Measurements from ENCODE around the gene LTBP3.

The LTBP3 gene

GRCh38 chr11:65553301-65554001 is 4.7 kb downstream of the LTBP3 start:
- DNase-seq (ENCODE audit: low read depth), result no peak

GRCh38 chr11:65552388-65552951 is 5.7 kb downstream of the LTBP3 start:
- no peak for DNase-seq (ENCODE audit: low read depth)

GRCh38 chr11:65551572-65552387 is 6.4 kb downstream of the LTBP3 start:
- no peak for DNase-seq (ENCODE audit: low read depth)

GRCh38 chr11:65549096-65549495 is 9.1 kb downstream of the LTBP3 start:
- DNase-seq (ENCODE audit: low read depth), result no peak

- DNase-seq (ENCODE audit: low read depth), result no peak
Measured at GRCh38 chr11:65548395-65548794, 9.8 kb downstream of the LTBP3 start.

GRCh38 chr11:65547446-65548125 is 10.6 kb downstream of the LTBP3 start:
- no peak for DNase-seq (ENCODE audit: low read depth)

GRCh38 chr11:65546217-65546958 is 11.8 kb downstream of the LTBP3 start:
- no peak for DNase-seq (ENCODE audit: low read depth)

GRCh38 chr11:65545853-65546216 is 12.3 kb downstream of the LTBP3 start:
- no peak for DNase-seq (ENCODE audit: low read depth)

GRCh38 chr11:65542738-65543390 is 15.3 kb downstream of the LTBP3 start:
- DNase-seq (ENCODE audit: low read depth), result no peak

- DNase-seq (ENCODE audit: low read depth), result no peak
Measured at GRCh38 chr11:65541093-65541982, 16.8 kb downstream of the LTBP3 start.

- peak; percentile 73 for DNase-seq (ENCODE audit: low read depth)
Measured at GRCh38 chr11:65540290-65541092, 17.7 kb downstream of the LTBP3 start.

- DNase-seq (ENCODE audit: low read depth), result no peak
Measured at GRCh38 chr11:65539744-65540289, 18.3 kb downstream of the LTBP3 start.

- DNase-seq (ENCODE audit: low read depth), result no peak
Measured at GRCh38 chr11:65538915-65539743, 19.0 kb downstream of the LTBP3 start.

- DNase-seq (ENCODE audit: low read depth), result no peak
Measured at GRCh38 chr11:65538232-65538914, 19.8 kb downstream of the LTBP3 start.

GRCh38 chr11:65537620-65538231 is 20.4 kb downstream of the LTBP3 start:
- no peak for DNase-seq (ENCODE audit: low read depth)

GRCh38 chr11:65537296-65537597 is 20.9 kb downstream of the LTBP3 start:
- DNase-seq (ENCODE audit: low read depth), result no peak
